ENCODE data around the gene STK36.

Gene STK36

DNA sequence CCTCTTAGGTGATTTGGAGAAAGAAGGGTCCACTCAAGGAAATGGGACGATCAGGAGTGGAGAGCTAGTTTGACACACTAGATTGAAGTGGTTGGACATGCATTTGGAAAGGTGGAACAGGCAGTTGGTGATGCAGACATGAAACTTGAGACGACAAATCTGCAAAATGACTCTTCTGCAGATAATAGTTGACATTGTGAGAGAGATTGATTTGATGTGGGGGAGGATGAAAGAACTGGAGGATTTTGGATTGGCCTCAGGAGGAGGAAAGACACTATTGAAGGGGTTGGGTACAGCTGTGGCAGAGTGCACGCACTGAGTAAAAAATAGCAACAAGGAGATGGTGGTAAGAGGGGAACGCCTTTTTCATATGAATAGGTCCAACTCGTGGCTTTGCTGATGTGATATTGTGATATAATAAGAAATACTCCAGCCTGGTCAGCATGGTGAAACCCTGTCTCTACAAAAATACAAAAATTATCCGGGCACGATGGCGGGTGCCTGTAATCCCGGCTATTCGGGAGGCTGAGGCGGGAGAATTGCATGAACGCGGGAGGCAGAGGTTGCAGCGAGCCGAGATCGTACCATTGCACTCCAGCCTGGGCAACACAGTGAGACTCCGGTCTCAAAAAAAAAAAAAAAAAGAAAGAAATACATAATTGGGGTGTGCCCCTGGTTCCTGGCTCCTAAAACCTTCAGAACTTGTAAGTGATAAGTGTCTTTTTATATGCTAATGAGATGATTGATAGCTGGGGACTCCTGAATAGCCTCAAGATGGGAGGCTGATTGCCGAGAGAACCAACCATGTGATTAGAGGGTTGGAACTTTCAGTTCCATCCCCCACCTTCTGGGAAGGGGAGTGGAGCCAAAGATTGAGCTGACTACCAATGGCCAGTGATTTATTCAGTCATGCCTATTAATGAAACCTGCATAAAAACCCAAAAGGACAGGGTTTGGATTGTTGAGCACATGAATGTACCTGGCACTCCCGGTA, 48.5 kb downstream of the STK36 start:
- DNase-seq = no peak

DNA sequence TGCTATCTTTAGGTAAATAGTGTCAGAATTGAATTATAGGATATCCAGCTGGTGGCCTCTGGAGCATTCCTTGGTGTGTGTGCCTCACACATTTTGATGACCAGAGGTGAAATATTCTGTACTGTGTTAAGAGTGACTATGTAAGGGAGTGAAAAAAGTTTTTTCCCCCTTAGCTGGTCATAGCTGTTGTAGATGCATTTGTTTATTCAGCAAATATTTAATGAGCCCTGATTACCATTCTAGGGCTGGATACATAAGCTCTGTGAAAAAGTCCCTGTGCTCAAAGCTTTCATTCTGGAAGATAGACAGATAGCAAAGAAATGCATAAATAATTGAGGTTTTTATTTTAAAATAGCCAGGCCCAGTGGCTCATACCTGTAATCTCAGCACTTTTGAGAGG, 49.6 kb downstream of the STK36 start:
- no peak for DNase-seq

DNA sequence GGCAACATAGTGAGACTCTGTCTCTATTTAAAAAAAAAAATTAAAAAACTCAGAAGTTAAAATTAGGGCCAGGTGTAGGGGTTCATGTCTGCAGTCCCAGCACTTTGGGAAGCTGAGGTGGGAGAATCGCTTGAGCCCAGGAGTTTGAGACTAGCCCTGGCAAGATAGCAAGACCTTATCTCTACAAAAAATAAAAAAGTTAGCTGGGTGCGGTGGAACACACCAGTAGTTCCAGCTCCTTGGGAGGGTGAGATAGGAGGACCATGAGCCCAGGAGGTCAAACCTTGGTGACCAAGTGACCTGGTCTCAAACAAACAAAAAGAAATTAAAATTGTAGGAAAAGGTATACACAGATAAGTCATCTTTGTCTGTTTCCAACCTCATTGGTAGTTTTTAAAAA, 50.0 kb downstream of the STK36 start:
- DNase-seq = peak; percentile 73

GRCh38 chr2:218722419-218722818, 50.5 kb downstream of the STK36 start:
- no peak for DNase-seq

GRCh38 chr2:218722876-218723785, 51.2 kb downstream of the STK36 start:
- peak; percentile 56 for DNase-seq

DNA sequence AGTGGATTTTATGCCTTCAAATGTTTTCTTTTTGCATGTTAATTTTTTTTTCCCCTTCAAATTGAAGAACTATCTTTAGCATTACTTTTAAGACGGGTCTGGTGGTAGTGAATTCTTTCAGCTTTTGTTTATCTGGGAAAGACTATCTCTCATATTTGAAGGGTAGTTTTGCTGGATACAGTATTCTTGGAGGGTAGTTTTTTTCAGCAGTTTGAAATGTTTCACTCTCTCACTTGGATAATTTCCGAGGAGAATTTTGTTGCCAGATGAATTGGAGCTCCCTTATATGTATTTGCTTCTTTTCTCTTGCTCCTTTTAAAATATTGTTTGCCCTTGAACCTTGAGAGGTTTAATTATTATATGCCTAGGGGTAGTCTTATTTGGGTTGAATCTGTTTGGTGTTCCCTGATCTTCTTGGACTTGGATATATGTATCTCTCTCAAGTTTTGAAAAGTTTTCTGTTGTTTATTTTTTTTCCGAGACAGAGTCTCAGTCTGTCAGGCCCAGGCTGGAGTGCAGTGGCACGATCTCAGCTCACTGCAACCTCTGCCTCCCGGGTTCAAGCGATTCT, 54.2 kb downstream of the STK36 start:
- DNase-seq = no peak

DNA sequence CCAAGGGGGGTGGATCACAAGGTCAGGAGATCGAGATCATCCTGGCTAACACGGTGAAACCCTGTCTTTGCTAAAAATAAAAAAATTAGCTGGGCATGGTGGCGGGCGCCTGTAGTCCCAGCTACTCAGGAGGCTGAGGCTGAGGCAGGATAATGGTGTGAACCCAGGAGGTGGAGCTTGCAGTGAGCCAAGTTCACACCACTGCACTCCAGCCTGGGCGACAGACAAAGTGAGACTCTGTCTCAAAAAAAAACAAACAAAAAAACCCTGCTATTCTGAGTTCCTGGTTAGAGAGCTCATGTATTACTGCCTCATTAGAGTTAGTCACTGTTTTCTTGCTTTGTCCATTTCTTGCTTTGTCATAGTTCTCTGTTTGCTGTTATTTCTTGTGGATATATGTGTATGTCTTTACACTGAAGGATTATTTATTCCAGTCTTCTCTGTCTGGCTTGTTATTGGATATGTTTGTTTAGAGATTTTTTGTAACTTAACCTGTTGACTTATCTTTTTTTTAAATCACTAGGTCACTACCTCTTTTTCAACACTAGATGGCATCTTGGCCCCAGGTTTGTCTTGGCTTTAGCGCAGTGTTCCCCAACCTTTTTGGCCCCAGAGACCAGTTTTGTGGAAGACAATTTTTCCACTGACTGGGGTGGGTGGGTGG, 55.7 kb downstream of the STK36 start:
- peak; percentile 56 for DNase-seq

DNA sequence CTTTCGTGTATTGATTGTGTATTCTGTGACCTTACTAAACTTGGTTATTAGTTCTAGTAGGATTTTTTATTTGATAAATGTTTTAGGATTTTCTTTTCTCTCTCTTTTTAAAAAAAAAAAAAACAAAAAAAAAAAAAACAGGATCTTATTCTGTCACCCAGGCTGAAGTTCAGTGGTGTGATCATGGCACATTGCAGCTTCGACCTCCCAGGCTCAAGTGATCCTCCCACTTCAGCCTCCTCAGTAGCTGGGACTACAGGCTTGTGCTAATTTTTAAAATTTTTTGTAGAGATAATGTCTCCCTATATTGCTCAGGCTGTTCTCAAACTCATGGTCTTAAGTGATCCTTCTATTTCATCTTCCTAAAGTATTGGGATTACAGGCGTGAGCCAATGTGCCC, 57.8 kb downstream of the STK36 start:
- DNase-seq = no peak

DNA sequence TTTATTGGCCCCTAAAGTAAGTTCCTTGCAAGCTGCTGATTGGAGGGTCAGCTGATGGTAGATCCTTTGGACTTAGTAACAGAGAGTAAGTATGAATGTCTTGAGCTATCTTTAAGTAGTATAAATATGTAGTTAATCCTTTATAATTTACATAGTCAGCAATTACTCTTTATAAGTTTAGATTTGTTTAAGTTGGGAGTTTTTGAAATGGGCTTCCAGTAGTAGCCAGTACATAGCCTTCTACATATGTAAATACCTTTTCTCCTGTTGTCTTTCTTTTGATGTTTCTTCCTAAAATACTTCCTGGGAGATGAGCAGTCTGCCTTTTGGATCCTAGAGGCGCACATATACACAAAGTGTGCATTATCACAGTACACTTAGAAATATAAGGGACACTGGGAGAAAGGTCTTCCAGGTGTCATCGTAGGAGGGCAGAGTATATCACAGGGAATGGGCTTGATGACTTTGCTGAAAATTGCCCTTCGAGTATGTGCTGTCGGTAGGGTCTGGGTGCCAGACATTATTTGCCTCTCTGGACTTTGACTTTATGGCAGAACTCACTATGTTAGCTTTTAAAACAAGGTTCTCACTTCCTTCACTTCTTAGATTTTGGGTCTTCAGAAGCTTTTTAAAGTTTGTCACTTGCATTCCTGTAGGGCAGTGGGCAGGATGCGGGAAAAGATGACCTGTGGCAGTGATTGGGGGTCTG, 60.3 kb downstream of the STK36 start:
- DNase-seq = no peak

GRCh38 chr2:218732761-218733158, 60.9 kb downstream of the STK36 start:
- DNase-seq = no peak

DNA sequence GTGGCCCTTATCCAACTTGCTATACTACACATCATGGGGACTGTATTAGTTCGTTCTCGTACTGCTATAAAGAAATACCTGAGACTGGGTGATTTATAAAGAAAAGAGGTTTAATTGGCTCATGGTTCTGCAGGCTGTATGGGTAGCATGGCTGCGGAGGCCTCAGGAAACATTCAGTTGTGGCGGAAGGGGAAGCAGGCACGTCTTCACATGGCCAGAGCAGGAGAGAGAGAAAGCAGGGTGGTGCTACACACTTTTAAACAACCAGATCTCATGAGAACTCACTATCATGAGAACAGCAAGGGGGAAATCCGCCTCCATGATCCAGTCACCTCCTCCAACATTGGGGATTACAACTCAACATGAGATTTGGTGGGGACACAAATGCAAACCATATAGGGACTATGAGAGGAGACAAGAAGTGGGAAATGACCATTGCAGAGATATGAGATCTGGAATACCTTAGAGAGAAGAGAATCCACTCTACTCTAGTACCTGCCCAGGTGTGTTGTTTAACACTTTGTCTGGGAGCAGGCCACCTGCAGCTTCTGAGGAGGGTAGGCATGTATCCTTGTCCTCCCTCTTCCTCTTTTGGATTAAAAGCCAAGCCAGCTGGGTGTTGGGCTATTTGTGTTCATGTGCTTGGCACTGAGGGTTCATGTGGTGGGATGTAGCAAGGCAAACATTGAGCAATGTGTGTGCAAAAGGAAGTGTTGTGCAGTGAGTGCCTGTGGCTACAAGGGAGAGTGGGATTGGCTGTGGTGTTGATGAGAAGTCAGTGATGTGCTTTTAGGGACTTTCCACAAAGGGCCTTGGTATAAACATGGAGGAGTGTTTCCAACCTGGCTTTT, 61.5 kb downstream of the STK36 start:
- DNase-seq = no peak

GRCh38 chr2:218734190-218734975, 62.5 kb downstream of the STK36 start:
- no peak for DNase-seq

GRCh38 chr2:218736531-218736930, 64.6 kb downstream of the STK36 start:
- DNase-seq = no peak

DNA sequence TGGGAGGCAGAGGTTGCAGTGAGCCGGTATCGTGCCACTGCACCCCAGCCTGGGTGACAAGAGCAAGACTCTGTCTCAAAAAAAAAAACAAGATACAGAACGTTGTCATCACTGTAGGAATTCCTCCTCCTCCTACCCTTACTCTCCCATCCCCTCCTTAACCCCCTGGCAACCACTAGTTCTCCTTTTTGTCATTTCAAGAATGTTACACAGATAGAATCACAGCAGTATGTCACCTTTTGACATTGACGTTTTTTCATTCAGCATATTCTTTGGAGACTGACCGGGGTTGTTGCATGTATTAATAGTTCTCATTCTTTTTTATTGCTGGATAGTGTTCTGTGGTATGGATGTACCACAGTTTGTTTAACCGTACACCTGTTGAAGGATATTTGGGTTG, 71.2 kb downstream of the STK36 start:
- DNase-seq = no peak

DNA sequence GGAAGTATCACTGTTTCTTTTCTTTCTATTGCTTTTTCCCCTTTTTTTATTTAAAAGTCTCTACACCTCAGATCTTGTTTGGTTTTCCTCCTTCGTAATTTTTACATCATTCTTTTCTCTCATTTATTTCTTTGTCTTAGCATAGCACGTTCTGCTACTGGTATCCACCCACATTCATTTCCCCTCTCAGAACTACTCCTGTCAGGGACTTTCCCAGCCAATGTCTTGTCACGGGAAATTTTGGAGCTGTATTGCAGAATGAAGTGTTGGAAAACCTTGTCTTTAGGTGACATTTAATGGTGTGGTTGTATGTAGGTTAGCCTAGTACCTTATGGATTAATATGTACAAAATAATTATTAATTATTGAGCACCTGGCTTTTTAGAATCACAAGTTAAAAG, 72.7 kb downstream of the STK36 start:
- no peak for DNase-seq

GRCh38 chr2:218745160-218745558, 73.3 kb downstream of the STK36 start:
- no peak for DNase-seq

DNA sequence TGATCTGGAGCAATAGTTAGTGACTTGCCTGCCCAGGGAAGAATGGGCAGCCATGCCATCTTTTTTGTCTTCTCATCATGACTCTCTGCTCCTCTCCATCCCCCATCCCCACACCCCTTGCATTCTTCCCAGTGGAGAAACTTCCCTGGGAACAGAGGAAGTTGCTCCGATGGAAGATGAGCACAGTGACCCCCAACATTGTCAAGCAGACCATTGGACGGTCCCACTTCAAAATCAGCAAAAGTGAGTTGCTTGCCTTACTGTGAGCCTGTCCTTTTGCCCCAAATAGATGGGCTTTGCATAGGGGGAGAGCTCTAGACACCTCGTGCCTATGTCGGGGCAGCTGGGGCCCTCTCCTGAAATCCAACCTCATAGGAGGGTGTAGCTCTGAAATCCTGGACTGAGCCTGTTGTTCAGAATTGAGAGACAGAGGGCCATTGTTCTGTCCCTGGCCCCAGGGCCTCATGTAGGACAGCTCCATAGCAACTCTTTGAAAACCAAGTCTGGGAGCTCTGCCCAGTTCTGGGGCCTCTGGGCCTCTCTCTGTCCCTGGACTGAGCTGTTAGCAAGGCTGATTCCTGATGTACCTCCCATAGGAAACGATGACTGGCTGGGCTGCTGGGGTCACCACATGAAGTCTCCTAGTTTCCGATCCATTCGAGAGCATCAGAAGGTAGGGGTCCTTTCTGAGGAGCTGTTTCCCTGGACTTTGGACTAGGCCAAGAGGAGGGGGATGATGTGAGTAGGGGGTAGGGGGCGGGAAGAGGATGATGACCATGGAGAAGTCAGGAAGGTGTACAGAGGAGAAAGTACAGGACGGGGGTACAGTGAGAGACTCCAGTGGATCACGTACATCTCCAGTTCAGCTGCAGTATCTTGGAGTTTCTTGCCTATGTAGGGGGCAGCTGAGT, 73.9 kb downstream of the STK36 start:
- DNase-seq = no peak

GRCh38 chr2:218746470-218746795, 74.5 kb downstream of the STK36 start:
- no peak for DNase-seq

- no peak for DNase-seq
Measured at GRCh38 chr2:218746960-218747359, 75.1 kb downstream of the STK36 start.
